Dendritic cell treated with granulocyte-macrophage colony-stimulating factor and Interleukin-4, amounts not matched to agents 40 ng/mL and 50 ng/mL, for 4 days (primary cell): Measurements from ENCODE around the gene FGFBP3.
A peak's percentile ranks its signal among the peaks of the same experiment; 100 is the strongest.

Experiments
- H3K27ac Mint-ChIP-seq: one replicate; pipeline ENCODE4 v1.8.0; 2022; ENCODE audit warnings: mild to moderate bottlenecking, mixed read lengths
- H3K27me3 Mint-ChIP-seq: one replicate; pipeline ENCODE4 v1.8.0; 2022; ENCODE audit warnings: mild to moderate bottlenecking, mixed read lengths
- H3K36me3 Mint-ChIP-seq: one replicate; pipeline ENCODE4 v1.8.0; 2022; ENCODE audit warnings: low read depth, mixed read lengths
- H3K4me1 Mint-ChIP-seq: one replicate; pipeline ENCODE4 v1.8.0; 2022; ENCODE audit warnings: low read depth, mixed read lengths
- H3K4me3 Mint-ChIP-seq: one replicate; pipeline ENCODE4 v1.8.0; 2022; ENCODE audit warnings: mild to moderate bottlenecking, moderate library complexity, mixed read lengths
- H3K9me3 Mint-ChIP-seq: one replicate; pipeline ENCODE4 v1.8.0; 2022; ENCODE audit warnings: mixed read lengths
- intact Hi-C: fragments of 100-400 bp; cut with micrococcal nuclease; formaldehyde crosslinking; loops from one replicate; pipeline ENCODE4 v1.15.0; 2022

Gene FGFBP3

GRCh38 chr10:91909117-91909677, at the start of gene FGFBP3:
TSS of gene FGFBP3 (minus strand) at chr10:91909486. CDS start at chr10:91908969, 517 bp downstream.
- Mint-ChIP-seq H3K9me3 (no peaks in the 10 kb centered on the region), H3K27me3 (peaks cover 2% of the 10 kb centered on the region), H3K4me1 (peaks cover 18% of the 10 kb centered on the region), H3K27ac (peak within 1 kb of the TSS; percentile 51), H3K4me3 (peak within 1 kb of the TSS; percentile 83), H3K36me3 (no peaks in the 10 kb centered on the region)
- intact Hi-C loops = loop anchor here (5.0 to 10.0 kb wide), 2 partner anchors 112 to 274 kb away; partner anchors contain the start of genes PPP1R3C and TNKS2

GRCh38 chr10:91957091-91957490, 47.8 kb upstream of the FGFBP3 start:
- Mint-ChIP-seq H3K27ac (no peak overlapping the region), H3K4me3 (no peak overlapping the region), H3K27me3 (no peaks in the 10 kb centered on the region), H3K9me3 (no peaks in the 10 kb centered on the region), H3K36me3 (peaks cover 96% of the 10 kb centered on the region), H3K4me1 (no peaks in the 10 kb centered on the region)
- intact Hi-C loops = no loop called here

- no peak overlapping the region for H3K4me3 Mint-ChIP-seq
- no peaks in the 10 kb centered on the region for H3K4me1 Mint-ChIP-seq
- H3K9me3 Mint-ChIP-seq = no peaks in the 10 kb centered on the region
- H3K27me3 Mint-ChIP-seq = no peaks in the 10 kb centered on the region
- H3K27ac Mint-ChIP-seq = no peak overlapping the region
- intact Hi-C loops = no loop called here
- H3K36me3 Mint-ChIP-seq = peaks cover 97% of the 10 kb centered on the region
Observed at GRCh38 chr10:91955114-91955513, 45.8 kb upstream of the FGFBP3 start.

GRCh38 chr10:91953600-91954160, 44.4 kb upstream of the FGFBP3 start:
- H3K4me1 Mint-ChIP-seq = no peaks in the 10 kb centered on the region
- no peak overlapping the region for H3K27ac Mint-ChIP-seq
- H3K27me3 Mint-ChIP-seq = no peaks in the 10 kb centered on the region
- H3K9me3 Mint-ChIP-seq = no peaks in the 10 kb centered on the region
- H3K36me3 Mint-ChIP-seq = peaks cover 97% of the 10 kb centered on the region
- no peak overlapping the region for H3K4me3 Mint-ChIP-seq
- intact Hi-C loops = loop anchor here (5.0 kb wide), 1 partner anchor 126 kb away; no protein-coding TSS in a partner anchor

GRCh38 chr10:91944880-91945630, 35.8 kb upstream of the FGFBP3 start:
- H3K4me1 Mint-ChIP-seq = no peaks in the 10 kb centered on the region
- H3K36me3 Mint-ChIP-seq = peaks cover 76% of the 10 kb centered on the region
- no peaks in the 10 kb centered on the region for H3K9me3 Mint-ChIP-seq
- no peak overlapping the region for H3K4me3 Mint-ChIP-seq
- intact Hi-C loops = loop anchor here (5.0 kb wide), 1 partner anchor 123 kb away; no protein-coding TSS in a partner anchor
- no peaks in the 10 kb centered on the region for H3K27me3 Mint-ChIP-seq
- no peak overlapping the region for H3K27ac Mint-ChIP-seq

- peaks cover 72% of the 10 kb centered on the region for H3K36me3 Mint-ChIP-seq
- H3K27ac Mint-ChIP-seq = no peak overlapping the region
- intact Hi-C loops = loop anchor here (5.0 kb wide), 1 partner anchor 119 kb away; no protein-coding TSS in a partner anchor
- H3K9me3 Mint-ChIP-seq = no peaks in the 10 kb centered on the region
- peaks cover 14% of the 10 kb centered on the region for H3K4me1 Mint-ChIP-seq
- no peak overlapping the region for H3K4me3 Mint-ChIP-seq
- no peaks in the 10 kb centered on the region for H3K27me3 Mint-ChIP-seq
Observed at GRCh38 chr10:91941426-91941825, 32.1 kb upstream of the FGFBP3 start.

- Mint-ChIP-seq H3K4me3 (no peak overlapping the region), H3K9me3 (no peaks in the 10 kb centered on the region), H3K36me3 (peaks cover 69% of the 10 kb centered on the region), H3K27me3 (no peaks in the 10 kb centered on the region), H3K27ac (no peak overlapping the region), H3K4me1 (peaks cover 16% of the 10 kb centered on the region)
- intact Hi-C loops = loop anchor here (5.0 kb wide), 1 partner anchor 117 kb away; no protein-coding TSS in a partner anchor
Observed at GRCh38 chr10:91939653-91940052, 30.4 kb upstream of the FGFBP3 start.

GRCh38 chr10:91935886-91936285, 26.6 kb upstream of the FGFBP3 start:
- intact Hi-C loops = no loop called here
- Mint-ChIP-seq H3K27ac (no peak overlapping the region), H3K4me3 (no peak overlapping the region), H3K36me3 (peaks cover 66% of the 10 kb centered on the region), H3K9me3 (no peaks in the 10 kb centered on the region), H3K4me1 (peaks cover 49% of the 10 kb centered on the region), H3K27me3 (no peaks in the 10 kb centered on the region)

GRCh38 chr10:91932737-91933136, 23.5 kb upstream of the FGFBP3 start:
- Mint-ChIP-seq H3K9me3 (no peaks in the 10 kb centered on the region), H3K4me3 (no peak overlapping the region), H3K27me3 (no peaks in the 10 kb centered on the region), H3K36me3 (peaks cover 49% of the 10 kb centered on the region), H3K4me1 (peaks cover 53% of the 10 kb centered on the region), H3K27ac (peak overlapping the region; percentile 1)
- intact Hi-C loops = no loop called here

- peak overlapping the region; percentile 2 for H3K27ac Mint-ChIP-seq
- peaks cover 47% of the 10 kb centered on the region for H3K36me3 Mint-ChIP-seq
- H3K27me3 Mint-ChIP-seq = no peaks in the 10 kb centered on the region
- intact Hi-C loops = no loop called here
- peaks cover 53% of the 10 kb centered on the region for H3K4me1 Mint-ChIP-seq
- H3K9me3 Mint-ChIP-seq = no peaks in the 10 kb centered on the region
- no peak overlapping the region for H3K4me3 Mint-ChIP-seq
Observed at GRCh38 chr10:91931526-91932190, 22.4 kb upstream of the FGFBP3 start.

GRCh38 chr10:91930939-91931338, 21.7 kb upstream of the FGFBP3 start:
- peaks cover 60% of the 10 kb centered on the region for H3K4me1 Mint-ChIP-seq
- H3K4me3 Mint-ChIP-seq = no peak overlapping the region
- no peaks in the 10 kb centered on the region for H3K27me3 Mint-ChIP-seq
- H3K27ac Mint-ChIP-seq = no peak overlapping the region
- peaks cover 47% of the 10 kb centered on the region for H3K36me3 Mint-ChIP-seq
- H3K9me3 Mint-ChIP-seq = no peaks in the 10 kb centered on the region
- intact Hi-C loops = no loop called here

- H3K36me3 Mint-ChIP-seq = peaks cover 30% of the 10 kb centered on the region
Observed at GRCh38 chr10:91925022-91925320, 15.7 kb upstream of the FGFBP3 start.

GRCh38 chr10:91924212-91925021, 15.1 kb upstream of the FGFBP3 start:
- peak overlapping the region; percentile 90 for H3K4me3 Mint-ChIP-seq
- H3K36me3 Mint-ChIP-seq = peaks cover 30% of the 10 kb centered on the region
- H3K27me3 Mint-ChIP-seq = no peaks in the 10 kb centered on the region
- H3K9me3 Mint-ChIP-seq = peaks cover 1% of the 10 kb centered on the region
- peak overlapping the region; percentile 95 for H3K27ac Mint-ChIP-seq
- intact Hi-C loops = loop anchor here (5.0 kb wide), 1 partner anchor 127 kb away; the partner anchor contains the start of gene TNKS2
- peaks cover 30% of the 10 kb centered on the region for H3K4me1 Mint-ChIP-seq

More at GRCh38 chr10:91925022-91925320, 15.7 kb upstream of the FGFBP3 start:
- peaks cover 30% of the 10 kb centered on the region for H3K4me1 Mint-ChIP-seq
- peak overlapping the region; percentile 90 for H3K4me3 Mint-ChIP-seq
- intact Hi-C loops = no loop called here
- no peaks in the 10 kb centered on the region for H3K9me3 Mint-ChIP-seq
- H3K27me3 Mint-ChIP-seq = no peaks in the 10 kb centered on the region
- H3K27ac Mint-ChIP-seq = no peak overlapping the region
